Left colon (tissue), 2 donors: ENCODE data around the gene EME1. TPM values are rescaled to one million over a fixed set of nuclear protein-coding genes. Genes with fewer than 3 reads are reported as not detected.
A peak's percentile ranks its signal among the peaks of the same experiment; 100 is the strongest.
"Not testable (repeated sequence)": the region's sequence is repeated elsewhere in the genome, so short reads cannot be mapped to it uniquely, and the experiment has no call there.

Experiments used
- ATAC-seq: fragments of 200-7000 bp; cut with Tn5 transposase; one replicate; pipeline ENCODE4 v1.9.1; 2020; ENCODE audit warnings: mild to moderate bottlenecking, moderate library complexity
- DNase-seq, 2 donors: peaks; one replicate each; pipeline ENCODE4 v3.0.0-alpha.2; 2020
- intact Hi-C, 2 donors: fragments of 100-400 bp; cut with DNase I in 1 of 2; cut with micrococcal nuclease in 1 of 2; formaldehyde crosslinking; loops; one replicate each; pipeline versions ENCODE4 v1.11.2 to v1.14.0; 2022; cut with DNase I, micrococcal nuclease
- total RNA-seq, 2 donors: library from RNA; stranded (reverse); fragmentation: NEBNext Ultra II Directional; extraction: Animal tissue kit (Norgen Biotek cat#: 25700); gene quantifications; one replicate each; pipeline ENCODE4 v1.2.1, GENCODE V29; 2021
- donor health status: DM: no; HTN: no; CAD: no.
- donor health status: DM: yes; HTN: yes; CAD: no.

EME1 gene
- total RNA-seq, 2 donors from 2014 or later, result 0.61 to 1.9 TPM

- DNase-seq, intact Hi-C loops, ATAC-seq: not testable (repeated sequence)
Observed at GRCh38 chr17:50419577-50419976, 46.5 kb downstream of the EME1 start.

- ATAC-seq, result peak; percentile 8
- DNase-seq, result no peak
- intact Hi-C loops, result no loop called here
Observed at GRCh38 chr17:50420419-50421112, 47.5 kb downstream of the EME1 start.

- no peak for DNase-seq
- intact Hi-C loops, result no loop called here
- ATAC-seq, result peak; percentile 38
Observed at GRCh38 chr17:50421308-50422051, 48.5 kb downstream of the EME1 start.

- no peak for ATAC-seq
Observed at GRCh38 chr17:50422738-50423137, 49.7 kb downstream of the EME1 start.

GRCh38 chr17:50423553-50424159 is 50.6 kb downstream of the EME1 start:
- ATAC-seq, result no peak
- DNase-seq, result peak in 1 of 2 donors; percentile 37
- intact Hi-C loops, result no loop called here

More at GRCh38 chr17:50422738-50423137, 49.7 kb downstream of the EME1 start:
- no peak for DNase-seq
- intact Hi-C loops, result no loop called here

GRCh38 chr17:50424246-50424995 is 51.4 kb downstream of the EME1 start:
- intact Hi-C loops, result no loop called here
- ATAC-seq, result no peak
- no peak for DNase-seq

- DNase-seq (peak in 1 of 2 donors; percentile 53), ATAC-seq (no peak)
- intact Hi-C loops, result no loop called here
Observed at GRCh38 chr17:50424996-50425681, 52.1 kb downstream of the EME1 start.

- peak; percentile 85 to 89 for DNase-seq
- intact Hi-C loops, result no loop called here
- ATAC-seq, result peak; percentile 84
Observed at GRCh38 chr17:50425682-50426471, 52.8 kb downstream of the EME1 start, which contains the start of gene ACSF2. TSS of gene ACSF2 (plus strand) at chr17:50426218. CDS start at chr17:50426262, 44 bp downstream.

GRCh38 chr17:50426472-50426782 is 53.4 kb downstream of the EME1 start:
- intact Hi-C loops, result no loop called here
- DNase-seq (no peak), ATAC-seq (no peak)

- DNase-seq, result peak; percentile 52 to 53
- ATAC-seq, result peak; percentile 65
- intact Hi-C loops, result no loop called here
Observed at GRCh38 chr17:50426814-50427787, 54.1 kb downstream of the EME1 start.

GRCh38 chr17:50428126-50428525 is 55.1 kb downstream of the EME1 start:
- DNase-seq, ATAC-seq, intact Hi-C loops: not testable (repeated sequence)

GRCh38 chr17:50428831-50429424 is 55.9 kb downstream of the EME1 start:
- ATAC-seq, result peak; percentile 19
- intact Hi-C loops, result no loop called here
- no peak for DNase-seq

- intact Hi-C loops, result no loop called here
- DNase-seq (no peak), ATAC-seq (no peak)
Observed at GRCh38 chr17:50429793-50430192, 56.8 kb downstream of the EME1 start.
